ENCODE data around the gene EVC2.

DNA sequence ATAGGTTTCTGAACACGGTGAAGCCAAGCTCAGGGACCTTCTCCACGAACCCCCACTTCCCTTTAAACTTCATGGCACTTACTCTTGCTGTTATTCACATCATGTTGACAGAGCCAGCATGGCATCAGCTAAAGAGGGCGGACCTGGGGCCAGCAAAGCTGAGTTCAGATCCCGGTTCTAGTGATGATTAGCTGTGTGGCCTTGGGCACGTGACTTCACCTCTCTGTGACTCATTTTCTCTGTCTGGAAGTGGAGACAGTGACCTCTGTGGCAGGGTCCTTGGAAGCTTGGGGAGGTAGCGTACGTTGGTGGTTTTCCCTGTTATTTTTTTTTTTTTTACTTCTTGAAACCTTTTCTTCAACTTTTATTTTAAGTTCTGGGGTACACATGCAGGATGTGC, 16.0 kb upstream of the EVC2 start:
- TF ChIP-seq EZH2 (conservative IDR thresholded peaks at IDR 0.05; ENCODE audit: low read depth, low read length), result no peak
- TF ChIP-seq RCOR2 (CRISPR knock-in tag; IDR thresholded peaks at IDR 0.05), result no peak
- no peak for TF ChIP-seq PCBP2 (optimal IDR thresholded peaks at IDR 0.05; ENCODE audit: low read depth, low read length, poor library complexity, severe bottlenecking)
- no peak for TF ChIP-seq CAMTA2 (CRISPR knock-in tag; IDR thresholded peaks at IDR 0.05; ENCODE audit: borderline replicate concordance)
- TF ChIP-seq ELF3 (CRISPR knock-in tag; IDR thresholded peaks at IDR 0.05), result no peak
- TF ChIP-seq CENPX (CRISPR knock-in tag; IDR thresholded peaks at IDR 0.05), result no peak
- no peak for TF ChIP-seq FOXA3 (CRISPR knock-in tag; IDR thresholded peaks at IDR 0.05)
- TF ChIP-seq, protein P1, sequence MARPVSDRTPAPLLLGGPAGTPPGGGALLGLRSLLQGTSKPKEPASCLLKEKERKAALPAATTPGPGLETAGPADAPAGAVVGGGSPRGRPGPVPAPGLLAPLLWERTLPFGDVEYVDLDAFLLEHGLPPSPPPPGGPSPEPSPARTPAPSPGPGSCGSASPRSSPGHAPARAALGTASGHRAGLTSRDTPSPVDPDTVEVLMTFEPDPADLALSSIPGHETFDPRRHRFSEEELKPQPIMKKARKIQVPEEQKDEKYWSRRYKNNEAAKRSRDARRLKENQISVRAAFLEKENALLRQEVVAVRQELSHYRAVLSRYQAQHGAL (CRISPR knock-in tag; IDR thresholded peaks at IDR 0.05; ENCODE audit: not compliant biosample characterization), result no peak
- TF ChIP-seq CREB1 (IDR thresholded peaks at IDR 0.05), result no peak
- no peak for TF ChIP-seq CREB1 (CRISPR knock-in tag; IDR thresholded peaks at IDR 0.05)
- no peak for TF ChIP-seq EP300 (IDR thresholded peaks at IDR 0.05; ENCODE audit: low read depth in 2 of 2, low read length in 2 of 2)
- no peak for TF ChIP-seq EP300 (CRISPR knock-in tag; IDR thresholded peaks at IDR 0.05; ENCODE audit: borderline replicate concordance)
